Keratinocyte (primary cell): ENCODE measurements around the gene UPF3A.
"Not testable (repeated sequence)": the region's sequence is repeated elsewhere in the genome, so short reads cannot be mapped to it uniquely, and the experiment has no call there.

Experiments used
- CTCF ChIP-seq, 3 experiments: IDR thresholded peaks in 1 of 3; conservative IDR thresholded peaks in 1 of 3; optimal IDR thresholded peaks in 1 of 3; 2 replicates in 2 of 3; 3 replicates in 1 of 3; pipeline versions ENCODE3 to v1.5.1; 2011; ENCODE audit warnings: low read length in 3 of 3, mild to moderate bottlenecking in 3 of 3, moderate library complexity in 2 of 3, control low read depth in 1 of 3, inconsistent platforms in 1 of 3; ENCODE audit not compliant: insufficient read depth in 2 of 3; ENCODE audit errors: extremely low read depth in 1 of 3
- EZH2 ChIP-seq: IDR thresholded peaks from one replicate; pipeline ENCODE4 v1.6.1; 2012; ENCODE audit warnings: inconsistent platforms, mild to moderate bottlenecking, low read length, moderate library complexity

GRCh38 chr13:114352763-114353162 is 71.4 kb downstream of the UPF3A start:
- not testable (repeated sequence) for TF ChIP-seq EZH2
- peak in 2 of 3 experiments; percentile 28 to 58 for TF ChIP-seq CTCF (optimal IDR thresholded peaks at IDR 0.05 in 1 of 3, IDR thresholded peaks at IDR 0.05 in 1 of 3, conservative IDR thresholded peaks at IDR 0.05 in 1 of 3; ENCODE audit: extremely low read depth in 1 of 3, insufficient read depth in 2 of 3, low read length in 3 of 3)
